GM19324 (cell line): ENCODE measurements around the gene HSPB6.

Experiments
- ATAC-seq: cut with Tn5 transposase; IDR thresholded peaks from one replicate; pipeline ENCODE4 v1.9.1; 2021; ENCODE audit warnings: mild to moderate bottlenecking, moderate library complexity; ENCODE audit not compliant: unreplicated experiment, low FRiP score

HSPB6 gene

GRCh38 chr19:35717665-35718344 lies 39.0 kb downstream of the HSPB6 start, which contains the start of gene KMT2B:
KMT2B (plus strand) TSS chr19:35718003; CDS start chr19:35718019, 16 bp downstream.
- no peak for ATAC-seq

- peak; percentile 77 for ATAC-seq
Measured at GRCh38 chr19:35716801-35717664, 39.8 kb downstream of the HSPB6 start.

GRCh38 chr19:35715981-35716800 lies 40.6 kb downstream of the HSPB6 start:
- ATAC-seq, result no peak

GRCh38 chr19:35715355-35715809 lies 41.4 kb downstream of the HSPB6 start:
- ATAC-seq, result no peak

- ATAC-seq, result no peak
Measured at GRCh38 chr19:35714601-35715354, 42.1 kb downstream of the HSPB6 start.

- no peak for ATAC-seq
Measured at GRCh38 chr19:35713904-35714495, 42.8 kb downstream of the HSPB6 start.

- ATAC-seq, result no peak
Measured at GRCh38 chr19:35713506-35713850, 43.4 kb downstream of the HSPB6 start.

- ATAC-seq, result no peak
Measured at GRCh38 chr19:35712567-35713505, 44.0 kb downstream of the HSPB6 start.

- ATAC-seq, result no peak
Measured at GRCh38 chr19:35710784-35711723, 45.8 kb downstream of the HSPB6 start.

GRCh38 chr19:35708391-35708790 lies 48.4 kb downstream of the HSPB6 start:
- ATAC-seq, result no peak
